Chondrocyte (in vitro differentiated cells): ENCODE measurements around the gene MBOAT7. TPM values are rescaled to one million over a fixed set of nuclear protein-coding genes. Genes with fewer than 3 reads are reported as not detected.

Experiments
- DNase-seq: peaks from one replicate; pipeline ENCODE4 v3.0.0; 2021; ENCODE audit warnings: mixed read lengths, low spot score
- H3K27ac Mint-ChIP-seq: one replicate; pipeline ENCODE4 v1.8.0; 2021; ENCODE audit warnings: mild to moderate bottlenecking, moderate library complexity, mixed read lengths; ENCODE audit not compliant: unreplicated experiment
- H3K27me3 Mint-ChIP-seq: 2 replicates; pipeline ENCODE4 v1.8.0; 2021; ENCODE audit warnings: low read depth, mixed read lengths
- H3K36me3 Mint-ChIP-seq: 2 replicates; pipeline ENCODE4 v1.8.0; 2021; ENCODE audit warnings: low read depth, mixed read lengths
- H3K4me1 Mint-ChIP-seq: 2 replicates; pipeline ENCODE4 v1.8.0; 2021; ENCODE audit warnings: low read depth, mild to moderate bottlenecking, mixed read lengths
- H3K4me3 Mint-ChIP-seq: one replicate; pipeline ENCODE4 v1.8.0; 2021; ENCODE audit warnings: mild to moderate bottlenecking, moderate library complexity, mixed read lengths; ENCODE audit not compliant: unreplicated experiment
- H3K9me3 Mint-ChIP-seq: 2 replicates; pipeline ENCODE4 v1.8.0; 2021; ENCODE audit warnings: low read depth, mixed read lengths
- total RNA-seq: library from RNA; stranded (reverse); gene quantifications from 3 replicates; pipeline ENCODE4 v1.2.1, GENCODE V29; 2021
- TF ChIP-seq, protein P1 (sequence below): fragments of 200-600 bp; sonication (generic); IDR thresholded peaks from 2 replicates; pipeline ENCODE4 v1.5.0; 2021; ENCODE audit warnings: antibody characterized with exemption, mild to moderate bottlenecking, moderate library complexity

MBOAT7 gene
- total RNA-seq, 1 donor from 2014 or later, result 83.8 TPM

DNA sequence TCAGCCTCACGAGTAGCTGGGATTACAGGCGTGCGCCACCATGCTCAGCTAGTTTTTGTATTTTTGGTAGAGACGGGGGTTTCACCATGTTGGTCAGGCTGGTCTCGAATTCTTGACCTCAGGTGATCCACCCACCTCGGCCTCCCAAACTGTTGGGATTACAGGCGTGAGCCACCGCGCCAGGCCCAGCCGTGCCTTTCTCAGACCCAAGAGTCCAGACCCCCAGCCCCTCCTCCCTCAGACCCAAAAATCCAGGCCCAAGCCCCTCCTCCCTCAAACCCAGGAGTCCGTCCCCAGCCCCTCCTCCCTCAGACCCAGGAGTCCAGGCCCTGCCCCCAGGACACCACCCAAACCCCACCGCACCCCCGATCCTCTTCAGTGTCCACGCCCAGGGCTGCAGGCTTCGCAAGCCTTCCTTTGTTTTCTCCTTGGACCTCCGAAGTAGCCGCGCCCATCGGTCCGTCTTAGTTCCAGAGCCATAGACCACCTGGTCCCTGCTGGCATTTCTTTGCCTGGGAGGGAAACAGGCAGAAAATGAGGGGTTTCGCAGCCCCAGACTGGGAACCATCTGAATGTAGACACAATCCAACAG lies 20.1 kb downstream of the MBOAT7 start:
- DNase-seq, result no peak
- TF ChIP-seq, protein P1, sequence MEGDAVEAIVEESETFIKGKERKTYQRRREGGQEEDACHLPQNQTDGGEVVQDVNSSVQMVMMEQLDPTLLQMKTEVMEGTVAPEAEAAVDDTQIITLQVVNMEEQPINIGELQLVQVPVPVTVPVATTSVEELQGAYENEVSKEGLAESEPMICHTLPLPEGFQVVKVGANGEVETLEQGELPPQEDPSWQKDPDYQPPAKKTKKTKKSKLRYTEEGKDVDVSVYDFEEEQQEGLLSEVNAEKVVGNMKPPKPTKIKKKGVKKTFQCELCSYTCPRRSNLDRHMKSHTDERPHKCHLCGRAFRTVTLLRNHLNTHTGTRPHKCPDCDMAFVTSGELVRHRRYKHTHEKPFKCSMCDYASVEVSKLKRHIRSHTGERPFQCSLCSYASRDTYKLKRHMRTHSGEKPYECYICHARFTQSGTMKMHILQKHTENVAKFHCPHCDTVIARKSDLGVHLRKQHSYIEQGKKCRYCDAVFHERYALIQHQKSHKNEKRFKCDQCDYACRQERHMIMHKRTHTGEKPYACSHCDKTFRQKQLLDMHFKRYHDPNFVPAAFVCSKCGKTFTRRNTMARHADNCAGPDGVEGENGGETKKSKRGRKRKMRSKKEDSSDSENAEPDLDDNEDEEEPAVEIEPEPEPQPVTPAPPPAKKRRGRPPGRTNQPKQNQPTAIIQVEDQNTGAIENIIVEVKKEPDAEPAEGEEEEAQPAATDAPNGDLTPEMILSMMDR, result no peak
- H3K4me3 Mint-ChIP-seq, result no peak overlapping the region
- H3K9me3 Mint-ChIP-seq, result no peaks in the 10 kb centered on the region
- no peak overlapping the region for H3K27ac Mint-ChIP-seq
- peaks cover 10% of the 10 kb centered on the region for H3K4me1 Mint-ChIP-seq
- no peaks in the 10 kb centered on the region for H3K36me3 Mint-ChIP-seq
- H3K27me3 Mint-ChIP-seq, result no peaks in the 10 kb centered on the region

DNA sequence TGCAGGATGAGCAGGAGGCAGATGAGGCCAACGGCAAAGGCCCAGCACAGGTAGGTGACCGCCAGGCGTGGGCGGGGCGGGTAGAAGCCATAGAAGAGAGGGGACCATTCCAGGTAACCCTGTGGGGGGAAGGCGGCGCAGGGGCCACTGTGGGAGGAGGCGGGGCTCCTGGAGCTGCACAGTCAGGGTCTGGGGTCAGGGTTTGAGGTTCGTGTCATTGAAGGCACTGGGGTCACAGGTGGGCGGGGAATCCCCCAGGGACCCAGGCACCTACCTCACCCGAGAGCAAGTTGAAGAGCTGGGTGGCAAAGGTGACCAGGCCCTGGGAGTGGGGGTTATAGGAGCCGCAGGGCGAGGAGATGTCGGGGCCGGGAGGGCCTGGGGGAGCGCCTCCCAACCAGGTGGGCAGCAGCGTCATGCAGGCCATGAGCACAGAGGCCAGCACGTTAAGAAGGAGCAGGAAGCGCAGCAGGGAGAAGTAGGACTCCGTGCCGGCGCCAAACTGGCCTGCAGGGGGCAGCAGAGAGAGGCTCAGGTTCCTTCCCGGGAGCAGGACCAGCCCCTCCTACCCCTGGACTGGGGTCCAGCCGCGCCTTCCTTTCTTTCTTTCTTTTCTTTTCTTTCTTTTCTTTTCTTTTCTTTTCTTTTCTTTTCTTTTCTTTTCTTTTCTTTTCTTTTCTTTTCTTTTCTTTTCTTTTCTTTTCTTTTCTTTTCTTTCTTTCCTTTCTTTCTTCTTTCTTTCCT lies 21.0 kb downstream of the MBOAT7 start:
- Mint-ChIP-seq H3K27ac (no peak overlapping the region), H3K27me3 (no peaks in the 10 kb centered on the region), H3K4me3 (no peak overlapping the region), H3K36me3 (no peaks in the 10 kb centered on the region), H3K4me1 (peaks cover 11% of the 10 kb centered on the region), H3K9me3 (no peaks in the 10 kb centered on the region)
- no peak for DNase-seq
- TF ChIP-seq, protein P1, result peak; percentile 81

DNA sequence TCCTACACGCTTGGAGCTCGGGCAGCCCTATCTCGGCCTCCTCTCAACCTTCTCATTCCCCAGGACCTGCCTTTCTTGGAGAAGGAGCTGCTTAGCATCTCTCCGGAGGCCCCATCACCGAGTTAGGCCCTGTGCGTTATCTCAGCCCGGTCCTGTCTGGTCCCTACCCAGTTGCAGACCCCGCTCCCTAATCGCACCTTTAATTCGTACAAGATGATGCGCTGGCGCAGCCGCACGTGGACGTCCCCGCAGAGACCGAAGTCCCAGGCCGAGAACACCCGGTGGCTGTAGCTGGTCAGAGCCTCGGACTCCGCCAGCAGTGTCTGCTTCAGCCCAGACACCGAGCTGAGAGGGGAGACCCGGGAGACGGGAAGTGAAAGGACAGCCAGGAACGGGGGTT lies 24.2 kb downstream of the MBOAT7 start:
- Mint-ChIP-seq H3K4me3 (no peak overlapping the region), H3K36me3 (no peaks in the 10 kb centered on the region), H3K9me3 (no peaks in the 10 kb centered on the region), H3K4me1 (peaks cover 25% of the 10 kb centered on the region), H3K27me3 (no peaks in the 10 kb centered on the region), H3K27ac (no peak overlapping the region)
- DNase-seq, result no peak
- TF ChIP-seq, protein P1, result no peak

DNA sequence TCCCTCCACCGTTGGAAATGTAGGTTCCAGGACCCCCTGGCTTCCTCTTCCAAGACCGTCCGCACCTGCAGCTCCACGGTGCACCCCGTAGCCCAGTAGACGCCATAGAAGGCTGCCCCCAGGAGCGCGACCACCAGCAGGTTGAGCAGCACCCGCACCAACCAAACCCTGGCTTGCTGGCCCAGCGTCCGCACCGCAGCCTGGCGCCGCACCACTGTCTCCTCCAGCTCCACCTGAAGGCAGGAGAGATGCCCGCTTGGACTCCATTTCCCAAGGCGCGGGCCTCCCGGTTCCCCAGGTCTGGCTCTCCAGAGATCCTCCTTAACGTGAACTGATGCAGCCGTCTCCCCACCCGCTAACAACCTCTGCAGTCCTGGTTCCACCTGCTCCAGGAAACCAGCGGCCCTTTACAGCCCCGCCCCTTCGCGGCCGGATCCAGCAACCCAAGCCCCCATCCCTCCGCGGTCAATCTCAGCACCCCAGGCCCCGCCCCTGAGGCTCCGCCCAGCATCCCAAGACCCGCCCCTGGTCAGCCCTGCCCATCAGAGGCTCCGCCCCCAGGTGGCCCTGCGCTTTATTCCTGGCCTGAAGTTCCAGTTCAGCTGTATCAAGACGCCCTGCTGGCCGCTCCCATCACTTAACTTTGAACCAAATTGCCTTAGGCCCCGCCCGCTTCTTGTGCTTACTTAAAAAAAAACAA lies 24.9 kb downstream of the MBOAT7 start:
- Mint-ChIP-seq H3K4me3 (peak overlapping the region; percentile 42), H3K27me3 (no peaks in the 10 kb centered on the region), H3K4me1 (peaks cover 30% of the 10 kb centered on the region), H3K27ac (peak overlapping the region; percentile 32), H3K36me3 (no peaks in the 10 kb centered on the region), H3K9me3 (no peaks in the 10 kb centered on the region)
- TF ChIP-seq, protein P1, result no peak
- no peak for DNase-seq

DNA sequence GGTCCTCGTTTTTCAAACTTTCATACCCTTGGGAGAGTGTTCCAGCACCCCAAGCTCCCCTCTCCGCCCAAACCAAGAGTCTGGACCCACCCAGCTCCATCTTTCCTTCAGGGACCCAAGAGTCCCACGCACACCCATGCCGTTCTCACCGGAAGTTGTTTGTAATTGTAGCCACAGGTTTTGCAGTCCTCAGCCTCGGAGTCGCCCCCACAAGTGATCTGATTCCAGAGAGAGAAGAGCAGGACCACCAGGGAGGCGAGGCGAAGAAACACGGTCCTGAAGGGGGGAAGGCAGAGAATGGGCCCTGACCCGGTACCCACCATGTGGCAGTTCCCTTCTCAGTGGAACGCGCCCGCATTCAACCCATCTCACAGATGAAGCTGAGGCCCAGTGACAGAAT lies 26.5 kb downstream of the MBOAT7 start:
- Mint-ChIP-seq H3K36me3 (peaks cover 3% of the 10 kb centered on the region), H3K27me3 (no peaks in the 10 kb centered on the region), H3K4me3 (no peak overlapping the region), H3K9me3 (no peaks in the 10 kb centered on the region), H3K4me1 (peaks cover 41% of the 10 kb centered on the region), H3K27ac (no peak overlapping the region)
- TF ChIP-seq, protein P1, result no peak
- no peak for DNase-seq
